Measurements from ENCODE around the gene BUD23. TPM values are rescaled to one million over a fixed set of nuclear protein-coding genes. Genes with fewer than 3 reads are reported as not detected.

Gene BUD23
- total RNA-seq, 1 experiment from 2014 or later, result 78.1 TPM

GRCh38 chr7:73698410-73698809, 15.0 kb downstream of the BUD23 start:
- H3K56ac ChIP-seq (ENCODE audit: insufficient read length, low read depth, low read length), result no peak overlapping the region
- no peaks in the 10 kb centered on the region for H3K79me2 ChIP-seq (ENCODE audit: insufficient read depth, low read length)
- H3K27me3 Mint-ChIP-seq (ENCODE audit: low read depth), result no peaks in the 10 kb centered on the region; the same call in 1 of the 2 replicates
- no peaks in the 10 kb centered on the region for H3K23me2 ChIP-seq (ENCODE audit: insufficient read length, low read depth, low read length, poor library complexity, severe bottlenecking)
- no peak overlapping the region for H2BK15ac ChIP-seq (ENCODE audit: low read depth, low read length)
- no peak for DNase-seq
- H3T11ph ChIP-seq (ENCODE audit: low read length), result no peak overlapping the region
- H4K91ac ChIP-seq (ENCODE audit: insufficient read length, low read depth, low read length), result no peak overlapping the region
- H3K4me1 ChIP-seq (ENCODE audit: insufficient read depth, low read length), result no peaks in the 10 kb centered on the region; the same call in 1 of the 2 replicates
- no peak overlapping the region for H2BK120ac ChIP-seq (ENCODE audit: low read depth, low read length, poor library complexity, severe bottlenecking)
- no peak overlapping the region for H2BK20ac ChIP-seq (ENCODE audit: low read depth, low read length, poor library complexity, severe bottlenecking)
- H3K27me3 ChIP-seq (ENCODE audit: insufficient read depth, low read length), result no peaks in the 10 kb centered on the region
- no peaks in the 10 kb centered on the region for H3K9me3 ChIP-seq (ENCODE audit: control insufficient read depth, low read depth, low read length)
- H3K79me1 ChIP-seq (ENCODE audit: insufficient read depth, low read depth, low read length, poor library complexity, severe bottlenecking), result no peaks in the 10 kb centered on the region
- H3K9ac ChIP-seq (ENCODE audit: extremely low read depth, insufficient read length, low read length), result no peak overlapping the region
- H3K4me2 ChIP-seq (ENCODE audit: insufficient read depth, insufficient read length, low read length), result no peak overlapping the region
- H3K18ac ChIP-seq (ENCODE audit: insufficient read length, low read depth, low read length), result no peak overlapping the region
- H2BK5ac ChIP-seq (ENCODE audit: insufficient read length, low read length), result no peak overlapping the region
- no peaks in the 10 kb centered on the region for H4K20me1 ChIP-seq (ENCODE audit: control insufficient read depth, insufficient read depth, insufficient read length)
- peaks cover 4 to 16% of the 10 kb centered on the region in 2 experiments for H3K4me1 Mint-ChIP-seq
- no peak overlapping the region for H4K5ac ChIP-seq (ENCODE audit: insufficient read length, low read depth, low read length)
- no peak overlapping the region for H3K14ac ChIP-seq (ENCODE audit: insufficient read depth, low read length)
- H3K4me3 Mint-ChIP-seq, result no peak overlapping the region; a peak in 1 of 5 replicates
- H4K8ac ChIP-seq (replicated peaks; ENCODE audit: insufficient read length, low read depth, low read length), result no peak overlapping the region
- no peak overlapping the region for H2AK5ac ChIP-seq (ENCODE audit: insufficient read length, low read length)
- WGBS (ENCODE audit: extremely low coverage, insufficient read length, low lambda C conversion rate), result no CpG with 5 or more reads among the region's 7 CpGs
- H2BK12ac ChIP-seq (ENCODE audit: insufficient read length, low read depth, low read length), result no peak overlapping the region
- H3K36me3 Mint-ChIP-seq (ENCODE audit: insufficient read depth in 1 of 3, low read depth in 3 of 3), result peaks cover 39 to 75% (median 62%) of the 10 kb centered on the region in 3 experiments
- no peak overlapping the region for H3K27ac ChIP-seq (ENCODE audit: insufficient read length, low read depth, low read length)
- H3K9me3 Mint-ChIP-seq, result no peaks in the 10 kb centered on the region
- peak overlapping the region in 1 of 3 experiments; percentile 48; a peak in 3 of 7 replicates for H3K27ac Mint-ChIP-seq
- H3K4ac ChIP-seq (ENCODE audit: low read depth, low read length), result no peak overlapping the region
- no peak overlapping the region for H3K23ac ChIP-seq (ENCODE audit: insufficient read length, low read depth, low read length)
- no peak for TF ChIP-seq CTCF (conservative IDR thresholded peaks at IDR 0.05)
- no peak overlapping the region for H2AFZ ChIP-seq (ENCODE audit: low read length)
